NCI-H1048 (cell line): Measurements from ENCODE around the gene DIS3L2.
"Not testable (repeated sequence)": the region's sequence is repeated elsewhere in the genome, so short reads cannot be mapped to it uniquely, and the experiment has no call there.

ENCODE experiments used
- DNase-seq: peaks from one replicate; lab custom pipeline; 2025; lab: John Stamatoyannopoulos, UW

DIS3L2 gene

DNA sequence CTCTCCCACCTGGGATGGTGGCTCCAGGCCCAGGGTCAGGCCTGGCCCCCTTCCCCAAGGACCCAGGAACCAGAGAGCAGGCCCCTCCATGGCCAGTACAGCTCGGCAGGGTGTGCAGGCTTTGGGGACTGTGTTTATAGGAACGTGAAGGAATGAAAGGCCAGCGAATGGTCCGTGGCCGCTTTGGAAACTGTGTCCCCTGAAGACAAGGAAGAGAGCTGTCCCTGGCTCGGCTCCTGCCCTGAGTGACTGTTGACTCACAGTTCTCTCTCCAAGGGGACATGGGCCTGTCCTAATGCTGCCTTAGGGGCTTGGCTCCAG lies 373.3 kb downstream of the DIS3L2 start:
- not testable (repeated sequence) for DNase-seq

DNA sequence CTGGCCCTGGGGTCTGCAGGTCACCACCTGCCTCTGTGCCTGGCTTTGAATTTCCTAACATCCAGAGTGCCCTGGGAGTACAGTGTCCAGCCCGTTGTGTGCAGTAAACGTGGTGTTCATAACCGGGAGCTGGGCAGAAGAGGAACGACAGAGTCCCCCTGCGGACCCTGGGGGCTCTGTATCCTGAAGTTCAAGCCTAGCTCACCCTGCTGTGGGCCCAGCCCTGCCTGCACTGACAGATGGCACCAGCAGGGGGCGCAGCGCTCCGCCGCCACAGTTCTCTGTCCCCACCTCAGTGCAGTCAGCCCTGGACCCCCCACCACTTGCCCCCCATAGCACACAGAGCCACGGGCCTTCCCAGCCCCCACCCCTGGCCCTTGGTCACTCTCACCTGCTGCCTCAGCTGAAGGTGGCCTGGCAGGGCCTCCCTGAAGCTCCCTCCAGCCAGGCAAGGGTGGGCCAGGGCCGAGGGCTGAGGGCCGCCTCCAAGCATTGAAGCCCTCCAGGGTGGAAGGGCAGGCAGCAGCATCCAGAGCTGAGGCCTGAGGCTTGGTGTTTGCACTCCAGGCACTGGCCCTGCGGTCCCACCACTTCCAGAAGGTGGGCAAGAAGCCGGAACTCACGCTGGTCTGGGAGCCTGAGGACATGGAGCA lies 373.8 kb downstream of the DIS3L2 start:
- not testable (repeated sequence) for DNase-seq

DNA sequence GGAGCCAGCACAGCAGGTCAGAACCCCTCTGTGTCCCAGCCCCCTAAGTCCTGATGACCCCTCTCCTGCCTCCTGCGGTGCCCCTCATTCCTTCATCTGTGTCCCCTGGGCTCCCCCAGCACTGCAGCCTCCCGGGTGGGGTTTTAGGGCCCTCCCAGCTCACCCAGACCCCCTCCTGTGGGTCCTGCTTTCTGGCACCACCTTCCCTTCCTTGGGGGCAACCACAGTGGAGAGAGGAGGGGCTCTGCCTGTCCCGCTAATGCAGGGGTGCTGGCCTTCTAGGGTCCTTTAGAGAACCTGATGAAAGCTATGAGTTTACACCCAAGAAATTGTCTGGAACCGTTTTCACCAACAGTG lies 374.3 kb downstream of the DIS3L2 start:
- DNase-seq, result no peak

DNA sequence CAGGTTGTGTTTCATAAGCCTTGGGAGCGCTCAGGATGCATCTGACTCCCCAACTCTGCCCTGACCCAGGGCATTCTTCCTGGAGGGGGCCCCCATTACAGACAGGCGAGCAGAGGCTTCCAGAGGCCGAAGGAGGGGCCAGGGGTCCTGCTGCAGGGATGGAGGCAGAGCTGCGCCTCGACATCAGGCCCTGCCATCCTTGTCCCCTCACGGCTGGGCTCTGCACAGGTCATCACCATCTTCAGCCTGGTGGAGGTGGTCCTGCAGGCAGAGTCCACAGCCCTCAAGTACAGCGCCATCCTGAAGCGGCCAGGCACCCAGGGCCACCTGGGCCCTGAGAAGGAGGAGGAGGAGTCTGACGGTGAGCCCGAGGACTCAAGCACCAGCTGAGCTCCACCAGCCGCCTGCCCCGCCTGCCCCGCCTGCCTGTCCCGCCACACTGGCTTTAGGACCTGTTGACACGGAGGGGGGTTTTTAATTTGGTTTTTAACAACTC lies 374.8 kb downstream of the DIS3L2 start:
- no peak for DNase-seq

DNA sequence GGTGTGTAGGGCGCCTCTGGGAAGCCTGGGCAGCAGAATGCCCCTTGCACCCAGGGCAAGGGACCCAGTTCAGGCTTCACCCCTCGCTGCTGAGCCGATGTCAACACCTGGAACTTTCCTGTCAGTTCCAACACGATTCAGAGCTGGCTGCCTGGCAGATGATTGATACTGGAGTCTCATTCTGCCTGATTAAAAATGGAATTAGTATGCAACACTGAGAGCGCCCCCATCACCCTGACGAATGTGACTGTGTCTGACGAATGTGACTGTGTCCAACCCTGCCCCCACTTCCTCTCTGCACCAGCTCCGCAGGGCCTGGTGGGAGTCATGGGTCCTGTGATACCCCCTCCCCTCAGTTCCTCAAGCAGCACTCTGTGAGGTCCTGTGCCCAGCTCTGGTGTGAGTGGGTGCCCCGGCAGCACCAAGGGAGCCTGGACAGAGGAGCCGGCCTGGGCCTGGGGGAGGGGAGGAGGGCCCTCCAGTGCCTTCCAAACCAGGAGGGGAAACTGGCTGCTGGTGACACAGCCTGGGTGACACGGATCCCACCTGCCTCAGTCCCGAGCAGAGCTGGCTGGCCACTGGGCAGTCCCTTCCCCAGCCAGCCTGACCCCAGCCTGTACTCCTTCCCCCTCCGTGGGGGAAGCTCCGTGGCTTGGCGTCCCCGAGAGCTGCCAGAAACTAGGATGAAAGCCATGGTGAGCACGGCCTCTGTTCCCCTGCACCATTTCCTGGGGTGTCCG lies 375.6 kb downstream of the DIS3L2 start:
- no peak for DNase-seq

DNA sequence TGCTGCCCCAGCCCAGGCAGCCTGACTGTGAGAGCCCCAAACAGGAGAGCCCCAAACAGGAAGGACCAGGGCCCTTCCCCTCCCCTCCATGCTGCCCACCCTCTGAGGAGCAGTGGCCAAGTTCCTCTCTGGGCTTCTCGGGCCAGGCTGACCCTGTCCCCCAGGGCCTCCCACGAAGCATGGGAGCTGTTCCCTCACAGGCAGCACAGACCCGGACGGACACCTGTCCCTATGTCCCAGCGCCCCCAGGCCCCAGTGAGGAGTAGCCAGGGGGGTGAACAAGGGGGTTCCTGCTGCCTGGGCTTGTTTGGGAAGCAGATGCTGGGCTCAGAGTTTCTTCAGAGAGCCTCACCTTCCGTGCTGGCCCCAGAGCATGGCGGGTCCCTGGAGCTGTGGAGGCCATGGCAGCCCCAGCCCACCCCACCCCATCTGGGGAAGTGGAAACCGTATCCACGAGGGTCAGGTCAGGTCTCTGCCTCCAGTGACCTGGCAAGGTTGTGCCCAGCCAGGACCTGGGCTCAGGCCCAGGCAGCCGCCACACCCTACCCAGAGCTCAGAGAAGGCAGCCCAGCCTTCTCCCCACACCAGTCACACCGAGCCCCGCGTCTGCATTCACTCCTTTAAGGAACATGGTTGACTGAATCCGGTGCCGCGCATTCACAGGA lies 376.7 kb downstream of the DIS3L2 start:
- DNase-seq, result not testable (repeated sequence)

DNA sequence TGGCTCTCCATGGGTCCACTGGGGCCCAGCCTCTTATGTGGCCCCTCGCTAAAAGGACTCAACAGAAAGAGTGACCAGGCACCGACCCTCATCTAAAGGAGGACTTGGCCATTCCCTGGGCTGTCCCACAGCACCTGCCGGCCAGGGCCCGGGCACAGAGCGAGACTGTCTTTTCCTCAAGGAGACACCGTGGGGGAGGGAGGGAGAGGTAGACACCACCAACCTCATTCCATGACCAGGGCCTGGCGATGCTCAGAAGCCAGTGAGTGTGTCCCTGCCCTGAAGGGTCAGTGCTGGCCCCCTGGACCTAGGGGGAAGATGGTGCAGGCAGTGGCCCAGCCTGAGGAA lies 377.2 kb downstream of the DIS3L2 start:
- no peak for DNase-seq

DNA sequence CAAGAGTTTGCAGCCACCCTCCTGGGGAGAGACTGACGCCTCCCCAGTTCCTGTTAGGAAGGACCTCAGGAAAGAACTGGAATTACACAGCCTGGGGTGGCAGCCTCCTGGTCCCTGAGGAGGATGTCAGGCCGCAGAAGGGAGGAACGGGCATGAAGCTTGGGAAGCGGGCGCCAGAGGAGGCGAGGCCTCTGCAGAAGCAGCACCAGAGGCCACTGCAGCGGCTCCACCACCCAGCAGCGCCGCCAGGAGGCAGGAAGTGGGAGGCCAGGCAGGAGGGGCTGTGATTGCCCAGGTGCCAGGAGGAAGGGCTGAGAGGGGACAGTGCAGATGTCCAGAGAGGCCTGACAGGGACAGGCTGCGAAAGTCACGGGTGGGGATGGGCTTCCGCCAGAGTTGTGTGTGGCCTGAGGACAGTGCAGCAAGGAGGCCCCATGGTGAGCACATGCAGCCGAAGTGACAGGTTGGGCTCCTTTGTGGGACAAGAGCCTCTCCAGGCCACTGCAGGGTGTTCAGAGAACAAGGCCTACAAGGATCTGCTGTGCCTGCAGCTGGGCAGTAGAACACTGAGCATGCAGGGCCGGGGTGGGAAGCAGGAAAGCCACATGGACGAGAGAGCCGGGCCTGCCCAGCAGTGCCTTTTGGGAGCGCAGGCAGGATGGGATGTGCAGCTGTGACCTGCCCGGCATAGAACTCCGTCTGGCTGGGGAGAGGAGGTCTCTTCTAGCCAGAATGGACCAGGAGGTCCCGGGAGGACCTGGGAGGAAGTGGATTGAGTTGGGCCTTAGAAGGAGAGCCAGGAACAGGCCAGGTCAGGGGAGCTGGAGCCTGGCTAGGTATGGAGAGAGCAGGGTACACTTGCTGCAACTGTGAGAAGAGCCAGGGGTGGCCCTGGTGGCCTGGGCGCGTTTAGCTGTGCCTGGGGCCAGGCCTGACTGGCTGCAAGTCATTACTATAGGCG lies 377.9 kb downstream of the DIS3L2 start:
- no peak for DNase-seq

DNA sequence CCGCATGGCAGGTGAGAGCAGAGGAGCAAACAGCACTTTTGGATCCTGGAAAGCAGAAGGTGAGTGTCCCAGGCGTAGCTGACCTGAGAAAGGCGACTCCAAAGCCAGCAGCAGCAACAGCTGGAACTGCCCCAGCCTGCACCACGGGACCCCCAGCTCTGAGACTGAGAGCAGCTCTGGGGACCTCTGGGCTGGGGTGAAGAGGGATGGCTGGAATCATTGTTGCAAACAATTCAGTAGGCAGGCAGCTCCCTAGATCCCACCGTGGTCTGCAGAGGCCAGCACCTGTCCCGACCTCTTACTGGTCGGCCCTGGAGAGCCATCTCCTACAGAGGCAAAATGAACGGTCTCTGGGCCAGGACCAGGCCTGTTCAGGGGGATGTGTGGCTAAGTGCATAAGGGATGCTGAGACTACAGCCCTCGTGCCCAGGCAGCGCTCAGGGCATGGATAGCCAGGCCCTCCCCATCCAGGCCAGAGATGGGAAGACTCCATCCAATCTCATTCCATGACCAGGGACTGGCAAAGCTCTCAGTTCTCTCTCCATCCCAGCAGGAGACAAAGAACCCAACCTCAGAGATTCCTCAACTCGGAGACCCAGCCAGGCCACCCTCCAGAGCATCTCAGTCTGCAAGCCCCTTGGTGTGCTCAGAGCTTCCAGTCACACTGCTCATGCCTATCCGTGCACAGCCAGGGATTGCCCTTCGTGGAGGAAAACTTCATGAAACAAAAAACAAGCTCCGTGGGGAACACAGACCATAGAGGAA lies 378.8 kb downstream of the DIS3L2 start:
- DNase-seq, result no peak

DNA sequence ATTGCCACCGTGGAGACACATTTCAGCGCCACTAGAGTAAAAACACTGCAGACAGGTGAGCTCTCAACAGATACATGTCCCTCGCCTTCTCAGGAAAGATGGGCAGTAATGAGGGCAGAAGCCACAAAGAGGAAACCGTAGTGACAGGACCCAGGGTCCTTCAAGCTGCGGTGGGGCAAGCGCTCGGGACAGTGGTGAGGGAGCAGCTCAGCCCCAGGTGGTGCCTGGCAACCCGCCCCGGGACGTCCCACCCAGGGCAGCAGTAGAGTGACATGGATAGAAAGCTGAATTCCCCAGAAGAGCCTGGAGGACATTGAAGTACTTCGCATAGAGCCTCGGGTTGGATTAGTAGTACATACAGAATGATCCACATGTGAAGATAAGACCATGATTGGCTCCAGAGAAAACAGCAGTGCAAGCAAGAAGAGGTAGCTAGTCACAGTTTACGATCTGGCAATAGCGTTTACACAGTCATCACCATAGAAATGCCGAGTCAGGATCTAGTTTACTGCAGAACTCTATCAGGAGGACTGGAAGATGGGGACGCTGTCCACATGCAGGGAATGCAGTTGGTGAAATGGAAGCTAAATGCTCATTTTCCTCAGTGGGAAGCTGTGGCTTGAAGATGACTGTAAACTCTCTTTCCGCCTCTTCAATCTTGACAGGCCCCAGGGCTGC lies 379.7 kb downstream of the DIS3L2 start:
- DNase-seq, result no peak

DNA sequence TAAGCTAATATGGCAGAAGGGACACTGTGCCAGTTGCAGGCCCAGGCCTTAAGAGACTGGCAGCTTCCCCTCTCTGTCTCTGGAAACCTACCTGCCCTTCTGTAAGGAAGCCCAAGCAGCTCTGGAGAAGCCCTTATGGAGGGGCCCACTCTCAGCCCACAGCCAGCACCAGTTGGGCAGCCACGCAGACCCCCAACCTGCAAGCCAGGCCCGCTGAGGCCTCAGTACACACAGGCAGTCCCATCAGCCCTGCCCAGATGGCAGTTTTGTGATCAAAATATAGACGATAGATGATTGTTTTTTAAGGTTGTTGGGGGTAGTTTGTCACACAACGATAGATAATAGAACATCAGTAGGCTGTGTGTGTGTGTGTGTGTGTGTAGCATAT lies 380.2 kb downstream of the DIS3L2 start:
- DNase-seq, result no peak

DNA sequence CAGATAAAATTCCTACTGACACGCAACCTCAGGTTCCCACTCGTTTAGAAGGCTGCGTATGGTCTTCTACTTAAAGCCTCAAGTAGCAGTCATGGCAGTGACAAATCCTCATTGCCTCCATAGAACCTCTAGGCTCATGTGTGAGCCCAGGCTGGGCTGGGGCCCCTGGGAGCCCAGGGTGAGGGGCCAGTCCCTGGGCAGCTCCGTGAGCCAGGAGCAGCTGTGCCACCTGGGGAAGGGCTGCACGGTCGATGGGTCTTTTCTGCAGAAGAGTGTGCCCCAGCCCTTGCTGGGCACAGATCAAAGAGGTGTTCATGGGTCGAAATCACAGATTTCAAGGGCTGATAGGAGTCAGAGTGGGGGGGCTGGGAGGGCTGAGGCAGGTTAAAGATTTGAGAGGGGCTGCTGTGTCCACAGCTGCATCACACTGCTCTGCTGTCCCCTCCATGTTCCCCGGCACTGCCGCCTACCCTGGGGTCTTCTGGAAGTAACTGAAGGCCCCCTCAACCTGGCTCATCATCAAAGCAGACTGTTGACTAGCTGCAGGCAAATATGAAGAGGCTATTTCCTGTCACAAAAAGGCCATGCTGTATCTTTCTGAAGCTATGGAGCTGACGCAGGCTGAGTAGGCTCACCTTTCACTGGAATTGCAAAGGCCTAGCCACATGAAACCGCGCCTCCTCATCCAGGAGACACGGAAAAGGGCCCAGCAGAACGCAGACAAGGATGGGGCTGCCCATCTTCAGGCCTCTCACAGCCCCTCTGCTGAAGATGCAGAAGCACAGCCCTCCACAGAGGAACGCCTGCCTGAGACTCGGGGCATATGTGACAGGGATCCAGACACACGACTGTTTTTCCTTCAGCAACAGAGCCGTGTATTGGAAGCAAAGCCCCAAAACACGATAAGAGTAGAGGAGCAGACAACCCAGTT lies 381.4 kb downstream of the DIS3L2 start:
- DNase-seq, result no peak

DNA sequence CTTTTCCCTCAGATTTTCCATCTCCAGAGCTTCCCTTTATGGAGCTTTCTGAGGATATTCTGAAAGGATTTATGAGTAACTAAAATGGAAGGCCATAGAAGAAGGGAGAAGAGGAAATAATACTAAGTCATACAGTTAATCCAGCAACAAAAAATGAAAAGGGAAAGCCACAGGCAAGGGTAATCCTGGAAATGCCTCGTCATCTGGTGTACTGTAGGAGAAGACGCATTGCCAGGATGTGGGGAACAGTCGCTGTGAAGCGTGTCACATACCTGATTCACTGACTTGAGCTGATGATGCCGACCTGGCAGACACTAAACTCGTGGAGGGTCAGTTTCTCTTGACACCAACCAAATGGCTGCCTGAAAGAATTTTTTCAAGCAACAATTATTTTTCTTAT lies 382.3 kb downstream of the DIS3L2 start:
- DNase-seq, result no peak

DNA sequence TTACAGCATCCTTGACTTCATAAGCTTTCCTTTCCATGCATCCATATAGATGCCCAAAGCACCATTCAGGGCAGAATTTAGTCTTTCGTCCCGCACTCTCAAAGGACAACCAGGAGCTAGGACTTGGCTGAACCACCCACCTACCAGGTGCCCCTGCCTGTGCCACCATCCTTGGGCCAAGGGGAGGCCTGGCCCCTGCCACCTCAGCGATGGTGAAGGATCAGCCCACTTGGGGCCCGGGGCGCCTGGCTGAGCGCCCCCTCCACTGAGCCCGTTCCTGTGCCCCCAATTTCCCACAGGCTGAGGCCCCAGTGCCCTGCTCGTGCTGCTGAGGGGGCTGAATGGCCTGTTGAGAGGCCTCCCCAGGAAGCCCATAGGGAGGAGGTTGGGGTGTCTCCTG lies 383.7 kb downstream of the DIS3L2 start:
- DNase-seq, result no peak

DNA sequence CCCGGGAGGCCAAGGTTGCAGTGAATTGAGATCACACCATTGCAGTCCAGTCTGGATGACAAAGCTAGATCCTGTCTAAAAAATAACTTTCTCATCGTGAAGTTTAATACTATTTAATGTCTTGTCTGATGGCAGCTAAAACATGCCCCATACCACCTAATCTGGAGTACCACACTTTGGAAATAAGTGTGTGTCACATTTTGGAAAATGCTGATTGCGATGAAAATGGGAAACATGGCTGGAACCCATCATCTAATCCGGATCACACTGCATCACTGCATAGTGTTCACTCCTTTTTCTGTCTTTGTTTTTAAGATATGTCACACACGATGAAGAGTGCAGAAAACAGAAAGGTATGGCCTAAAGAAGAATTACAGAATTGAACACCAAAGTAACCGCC lies 385.9 kb downstream of the DIS3L2 start:
- no peak for DNase-seq

DNA sequence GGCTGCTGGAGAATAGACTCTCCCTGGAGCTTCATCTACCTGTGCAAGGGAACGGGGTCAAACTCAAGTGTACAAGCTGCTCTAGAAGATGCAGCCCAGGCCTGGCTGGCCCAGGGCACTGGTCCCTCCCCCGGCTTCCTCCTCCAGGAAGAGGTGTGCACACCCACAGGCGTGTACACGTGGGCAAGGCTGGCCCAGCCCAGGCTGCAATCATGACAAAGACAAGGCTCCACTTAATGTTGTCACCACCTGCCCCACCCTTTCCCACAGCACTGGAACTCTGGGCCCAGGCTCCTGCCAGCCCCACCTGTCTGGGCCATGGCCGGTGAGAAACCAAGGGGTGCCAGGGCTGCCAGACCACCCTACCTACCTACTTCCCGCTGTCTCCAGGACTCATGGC lies 387.4 kb downstream of the DIS3L2 start:
- no peak for DNase-seq

DNA sequence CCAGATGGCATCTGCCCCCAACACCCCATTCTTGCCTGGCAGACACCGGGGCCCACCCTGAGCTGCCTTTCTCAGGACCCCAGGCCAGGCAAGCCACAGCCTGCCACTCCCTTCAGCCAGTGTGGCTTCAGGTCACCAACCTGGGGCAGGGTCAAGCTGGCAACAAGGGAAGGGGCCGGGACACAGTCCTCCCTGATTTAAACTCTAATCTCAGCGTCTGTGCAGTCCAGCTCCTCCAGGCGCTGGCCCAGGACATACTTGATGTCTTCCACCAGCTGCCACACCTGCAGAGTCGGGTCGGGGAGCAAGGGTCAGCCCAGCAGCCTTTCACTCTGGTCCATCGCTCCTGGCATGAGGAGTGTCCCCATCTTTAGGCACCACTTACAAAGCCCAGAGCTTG lies 388.0 kb downstream of the DIS3L2 start:
- DNase-seq, result no peak

DNA sequence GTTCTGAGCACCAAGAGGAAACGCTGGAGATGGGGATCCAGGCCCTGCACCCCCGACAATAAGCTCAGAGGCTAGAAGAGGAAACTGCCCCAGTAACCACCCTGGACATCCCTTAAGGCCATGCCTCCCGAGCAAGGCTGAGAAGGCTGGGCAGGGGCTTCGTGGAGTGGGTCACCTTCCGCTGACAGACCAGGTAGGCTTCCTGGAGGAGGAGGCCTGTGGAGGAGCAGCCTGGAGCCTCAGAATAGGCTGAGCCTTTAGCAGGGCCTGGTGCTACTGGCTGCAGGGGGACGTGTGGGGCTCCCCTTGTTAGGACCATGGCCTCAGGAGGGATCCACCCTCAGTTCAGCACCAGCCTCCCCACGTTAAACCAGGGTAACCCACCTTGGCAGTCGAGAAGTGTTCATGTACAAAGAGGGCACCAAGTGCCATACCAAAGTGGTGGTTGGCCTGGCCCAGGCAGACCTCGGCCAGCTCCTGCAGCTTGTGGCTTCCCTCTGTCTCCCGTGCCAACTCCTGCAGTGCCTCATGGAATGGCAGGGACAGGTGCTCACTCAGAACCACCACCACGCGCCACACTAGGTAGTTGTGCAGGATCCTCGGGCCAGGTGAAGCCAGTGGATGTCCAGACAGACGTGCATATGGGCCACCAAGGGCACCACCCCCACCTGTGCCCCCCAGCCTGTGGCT lies 388.6 kb downstream of the DIS3L2 start:
- no peak for DNase-seq
